Measurements from ENCODE around the gene EGFR.

Gene EGFR

DNA sequence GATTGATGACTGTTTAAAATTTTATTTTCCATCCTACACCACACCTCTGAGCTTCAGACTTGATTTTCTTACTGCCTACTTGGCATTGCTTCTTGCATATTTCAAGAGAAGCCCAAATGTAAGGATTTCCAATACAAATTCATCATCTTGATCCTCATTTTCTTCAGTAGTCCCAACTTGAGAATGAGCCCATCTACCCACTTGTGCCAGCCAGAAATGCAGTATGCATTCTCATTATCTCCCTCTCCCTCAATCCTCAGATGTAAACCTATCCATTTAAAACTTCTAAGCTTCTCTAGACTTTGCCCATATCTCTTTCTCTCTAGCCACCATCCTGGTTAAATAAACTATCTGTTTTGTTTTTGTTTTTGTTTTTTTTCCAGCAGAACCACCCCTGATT is 22.4 kb upstream of the EGFR start:
- Histone ChIP-seq H3K9me3 (ENCODE audit: low read length) (no peaks in the 10 kb centered on the region), H3K27me3 (ENCODE audit: insufficient read depth, low read length) (no peaks in the 10 kb centered on the region), H3K4me2 (ENCODE audit: low read length) (no peak overlapping the region), H3K4me3 (ENCODE audit: low read depth, low read length, poor library complexity, severe bottlenecking) (no peak overlapping the region), H3F3A (ENCODE audit: insufficient read depth, low read length) (no peaks in the 10 kb centered on the region), H4K20me1 (ENCODE audit: insufficient read depth, low read length) (no peaks in the 10 kb centered on the region), H2AFZ (ENCODE audit: low read length) (no peak overlapping the region), H3K79me2 (ENCODE audit: insufficient read depth, low read length) (no peaks in the 10 kb centered on the region), H3K9ac (ENCODE audit: low read length) (no peak overlapping the region), H3K9me2 (ENCODE audit: low read depth, low read length) (no peaks in the 10 kb centered on the region), H3K4me1 (ENCODE audit: insufficient read depth, low read length, severe bottlenecking) (no peaks in the 10 kb centered on the region), H3K36me3 (ENCODE audit: insufficient read depth, low read length) (no peaks in the 10 kb centered on the region), H3K27ac (ENCODE audit: low read depth, low read length, poor library complexity, severe bottlenecking) (no peak overlapping the region)
- TF ChIP-seq, protein P1, sequence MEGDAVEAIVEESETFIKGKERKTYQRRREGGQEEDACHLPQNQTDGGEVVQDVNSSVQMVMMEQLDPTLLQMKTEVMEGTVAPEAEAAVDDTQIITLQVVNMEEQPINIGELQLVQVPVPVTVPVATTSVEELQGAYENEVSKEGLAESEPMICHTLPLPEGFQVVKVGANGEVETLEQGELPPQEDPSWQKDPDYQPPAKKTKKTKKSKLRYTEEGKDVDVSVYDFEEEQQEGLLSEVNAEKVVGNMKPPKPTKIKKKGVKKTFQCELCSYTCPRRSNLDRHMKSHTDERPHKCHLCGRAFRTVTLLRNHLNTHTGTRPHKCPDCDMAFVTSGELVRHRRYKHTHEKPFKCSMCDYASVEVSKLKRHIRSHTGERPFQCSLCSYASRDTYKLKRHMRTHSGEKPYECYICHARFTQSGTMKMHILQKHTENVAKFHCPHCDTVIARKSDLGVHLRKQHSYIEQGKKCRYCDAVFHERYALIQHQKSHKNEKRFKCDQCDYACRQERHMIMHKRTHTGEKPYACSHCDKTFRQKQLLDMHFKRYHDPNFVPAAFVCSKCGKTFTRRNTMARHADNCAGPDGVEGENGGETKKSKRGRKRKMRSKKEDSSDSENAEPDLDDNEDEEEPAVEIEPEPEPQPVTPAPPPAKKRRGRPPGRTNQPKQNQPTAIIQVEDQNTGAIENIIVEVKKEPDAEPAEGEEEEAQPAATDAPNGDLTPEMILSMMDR (IDR thresholded peaks at IDR 0.05; ENCODE audit: low read length), result no peak
- no peak for TF ChIP-seq EZH2 (IDR thresholded peaks at IDR 0.05; ENCODE audit: borderline replicate concordance, low read length)

GRCh38 chr7:55004579-55004978 is 14.2 kb upstream of the EGFR start:
- TF ChIP-seq, protein P1 (IDR thresholded peaks at IDR 0.05; ENCODE audit: low read length), result no peak
- TF ChIP-seq EZH2 (IDR thresholded peaks at IDR 0.05; ENCODE audit: borderline replicate concordance, low read length), result no peak
- Histone ChIP-seq H3K4me3 (ENCODE audit: low read depth, low read length, poor library complexity, severe bottlenecking) (no peak overlapping the region), H3F3A (ENCODE audit: insufficient read depth, low read length) (no peaks in the 10 kb centered on the region), H3K4me2 (ENCODE audit: low read length) (no peak overlapping the region), H3K27ac (ENCODE audit: low read depth, low read length, poor library complexity, severe bottlenecking) (no peak overlapping the region), H3K36me3 (ENCODE audit: insufficient read depth, low read length) (no peaks in the 10 kb centered on the region), H3K4me1 (ENCODE audit: insufficient read depth, low read length, severe bottlenecking) (no peaks in the 10 kb centered on the region), H3K9me2 (ENCODE audit: low read depth, low read length) (no peaks in the 10 kb centered on the region), H3K79me2 (ENCODE audit: insufficient read depth, low read length) (no peaks in the 10 kb centered on the region), H3K9ac (ENCODE audit: low read length) (no peak overlapping the region), H4K20me1 (ENCODE audit: insufficient read depth, low read length) (no peaks in the 10 kb centered on the region), H2AFZ (ENCODE audit: low read length) (no peak overlapping the region), H3K27me3 (ENCODE audit: insufficient read depth, low read length) (no peaks in the 10 kb centered on the region), H3K9me3 (ENCODE audit: low read length) (no peaks in the 10 kb centered on the region)

- H4K20me1 ChIP-seq (ENCODE audit: insufficient read depth, low read length), result no peaks in the 10 kb centered on the region
- no peaks in the 10 kb centered on the region for H3K36me3 ChIP-seq (ENCODE audit: insufficient read depth, low read length)
- no peak overlapping the region for H3K27ac ChIP-seq (ENCODE audit: low read depth, low read length, poor library complexity, severe bottlenecking)
- no peaks in the 10 kb centered on the region for H3K27me3 ChIP-seq (ENCODE audit: insufficient read depth, low read length)
- no peaks in the 10 kb centered on the region for H3F3A ChIP-seq (ENCODE audit: insufficient read depth, low read length)
- TF ChIP-seq EZH2 (IDR thresholded peaks at IDR 0.05; ENCODE audit: borderline replicate concordance, low read length), result no peak
- TF ChIP-seq, protein P1 (IDR thresholded peaks at IDR 0.05; ENCODE audit: low read length), result no peak
- no peak overlapping the region for H3K4me2 ChIP-seq (ENCODE audit: low read length)
- no peaks in the 10 kb centered on the region for H3K9me3 ChIP-seq (ENCODE audit: low read length)
- H3K4me1 ChIP-seq (ENCODE audit: insufficient read depth, low read length, severe bottlenecking), result no peaks in the 10 kb centered on the region
- no peak overlapping the region for H2AFZ ChIP-seq (ENCODE audit: low read length)
- H3K9me2 ChIP-seq (ENCODE audit: low read depth, low read length), result no peaks in the 10 kb centered on the region
- no peak overlapping the region for H3K4me3 ChIP-seq (ENCODE audit: low read depth, low read length, poor library complexity, severe bottlenecking)
- no peak overlapping the region for H3K9ac ChIP-seq (ENCODE audit: low read length)
- H3K79me2 ChIP-seq (ENCODE audit: insufficient read depth, low read length), result no peaks in the 10 kb centered on the region
These were observed 13.5 kb upstream of the EGFR start for GRCh38 chr7:55005241-55005851.

Data from OCI-LY1 (cell line).